RPMI7951 (cell line): Measurements from ENCODE around the gene NOTCH1. TPM values are rescaled to one million over a fixed set of nuclear protein-coding genes. Genes with fewer than 3 reads are reported as not detected.
A peak's percentile ranks its signal among the peaks of the same experiment; 100 is the strongest.

ENCODE experiments used
- DNase-seq: peaks from one replicate; pipeline ENCODE4 v3.0.0-alpha.2; 2012; ENCODE audit warnings: low read depth
- total RNA-seq: library from RNA; depleted of rRNA; stranded (reverse); fragments of >200 nt; shearing (Covaris generic); gene quantifications from 2 replicates; pipeline ENCODE4 v1.2.3, GENCODE V29; 2014

The NOTCH1 gene
- total RNA-seq, 1 experiment from 2014 or later: 1.8 TPM

- DNase-seq: no peak
These were observed 720 bp downstream of the NOTCH1 start for GRCh38 chr9:136544964-136545691.

- peak; percentile 25 for DNase-seq
These were observed 1.3 kb downstream of the NOTCH1 start for GRCh38 chr9:136544548-136544963.

GRCh38 chr9:136543830-136544547 lies 1.9 kb downstream of the NOTCH1 start:
- no peak for DNase-seq

GRCh38 chr9:136543280-136543679 lies 2.6 kb downstream of the NOTCH1 start:
- no peak for DNase-seq

GRCh38 chr9:136542241-136543040 lies 3.4 kb downstream of the NOTCH1 start:
- DNase-seq: no peak

- no peak for DNase-seq
These were observed 4.1 kb downstream of the NOTCH1 start for GRCh38 chr9:136541709-136542108.

- no peak for DNase-seq
These were observed 4.7 kb downstream of the NOTCH1 start for GRCh38 chr9:136541179-136541578.

- DNase-seq: no peak
These were observed 6.1 kb downstream of the NOTCH1 start for GRCh38 chr9:136539427-136540421.

- no peak for DNase-seq
These were observed 7.0 kb downstream of the NOTCH1 start for GRCh38 chr9:136538599-136539426.

- no peak for DNase-seq
These were observed 7.8 kb downstream of the NOTCH1 start for GRCh38 chr9:136537896-136538598.

GRCh38 chr9:136537411-136537810 lies 8.4 kb downstream of the NOTCH1 start:
- no peak for DNase-seq

GRCh38 chr9:136536721-136537241 lies 9.1 kb downstream of the NOTCH1 start:
- no peak for DNase-seq

- no peak for DNase-seq
These were observed 9.7 kb downstream of the NOTCH1 start for GRCh38 chr9:136536051-136536720.

- DNase-seq: no peak
These were observed 10.8 kb downstream of the NOTCH1 start for GRCh38 chr9:136535070-136535469.

- DNase-seq: no peak
These were observed 11.5 kb downstream of the NOTCH1 start for GRCh38 chr9:136534366-136534765.

GRCh38 chr9:136533775-136534157 lies 12.1 kb downstream of the NOTCH1 start:
- DNase-seq: no peak

- DNase-seq: no peak
These were observed 12.8 kb downstream of the NOTCH1 start for GRCh38 chr9:136532799-136533774.
